Measurements from ENCODE around the gene FLT1. TPM values are rescaled to one million over a fixed set of nuclear protein-coding genes. Genes with fewer than 3 reads are reported as not detected.

FLT1 gene
- polyA plus RNA-seq (ENCODE audit: insufficient read length), result 16.2 TPM

GRCh38 chr13:28494778-28495537, at the start of gene FLT1:
Gene FLT1, minus strand, starts transcription at chr13:28495128. Its CDS starts 285 bp downstream, at chr13:28494843.
- DNase-seq, result peak; percentile 38

GRCh38 chr13:28544026-28544425, 49.1 kb upstream of the FLT1 start:
- DNase-seq, result no peak

GRCh38 chr13:28542804-28543203, 47.9 kb upstream of the FLT1 start:
- no peak for DNase-seq

GRCh38 chr13:28541966-28542365, 47.0 kb upstream of the FLT1 start:
- DNase-seq, result no peak

- DNase-seq, result no peak
Measured at GRCh38 chr13:28540612-28541011, 45.7 kb upstream of the FLT1 start.

GRCh38 chr13:28539625-28540286, 44.8 kb upstream of the FLT1 start:
- DNase-seq, result no peak

GRCh38 chr13:28538932-28539331, 44.0 kb upstream of the FLT1 start:
- DNase-seq, result no peak

- DNase-seq, result no peak
Measured at GRCh38 chr13:28537171-28537570, 42.2 kb upstream of the FLT1 start.

- DNase-seq, result no peak
Measured at GRCh38 chr13:28536371-28536770, 41.4 kb upstream of the FLT1 start.

- DNase-seq, result no peak
Measured at GRCh38 chr13:28535734-28536133, 40.8 kb upstream of the FLT1 start.

GRCh38 chr13:28534801-28535200, 39.9 kb upstream of the FLT1 start:
- DNase-seq, result no peak

GRCh38 chr13:28534210-28534609, 39.3 kb upstream of the FLT1 start:
- DNase-seq, result no peak

- no peak for DNase-seq
Measured at GRCh38 chr13:28533441-28534166, 38.7 kb upstream of the FLT1 start.

- no peak for DNase-seq
Measured at GRCh38 chr13:28533125-28533436, 38.2 kb upstream of the FLT1 start.

- peak; percentile 19 for DNase-seq
Measured at GRCh38 chr13:28532388-28533124, 37.6 kb upstream of the FLT1 start.

- DNase-seq, result no peak
Measured at GRCh38 chr13:28531845-28532387, 37.0 kb upstream of the FLT1 start.

GRCh38 chr13:28531077-28531844, 36.3 kb upstream of the FLT1 start:
- peak; percentile 44 for DNase-seq

GRCh38 chr13:28530729-28531076, 35.8 kb upstream of the FLT1 start:
- DNase-seq, result no peak

GRCh38 chr13:28529836-28530235, 34.9 kb upstream of the FLT1 start:
- no peak for DNase-seq

- DNase-seq, result no peak
Measured at GRCh38 chr13:28528848-28529247, 33.9 kb upstream of the FLT1 start.

- DNase-seq, result no peak
Measured at GRCh38 chr13:28528388-28528787, 33.5 kb upstream of the FLT1 start.

GRCh38 chr13:28527629-28528028, 32.7 kb upstream of the FLT1 start:
- DNase-seq, result no peak
